NB4 (cell line): ENCODE results near the gene CCDC136.

Source experiments
- DNase-seq: peaks from one replicate; pipeline ENCODE4 v3.0.0; 2010; ENCODE audit warnings: low read depth
- H3K4me3 ChIP-seq: one replicate; pipeline ENCODE4 v1.5.1; 2011; ENCODE audit warnings: mild to moderate bottlenecking, low read depth, low read length, moderate library complexity
- MYC ChIP-seq: IDR thresholded peaks from 2 replicates; pipeline ENCODE4 v1.6.1; 2011; ENCODE audit warnings: low read depth, low read length
- POLR2A ChIP-seq: IDR thresholded peaks from 2 replicates; pipeline ENCODE4 v1.6.1; 2011; ENCODE audit warnings: mild to moderate bottlenecking; ENCODE audit not compliant: insufficient read length; ENCODE audit errors: extremely low read depth
- TF ChIP-seq, protein P1 (sequence below): IDR thresholded peaks from one replicate; pipeline ENCODE4 v1.5.1; 2012; ENCODE audit warnings: low read depth, low read length
- TF ChIP-seq, protein P2 (sequence below): IDR thresholded peaks from 2 replicates; pipeline ENCODE4 v1.6.1; 2011; ENCODE audit warnings: low read depth, low read length

CCDC136 gene

DNA sequence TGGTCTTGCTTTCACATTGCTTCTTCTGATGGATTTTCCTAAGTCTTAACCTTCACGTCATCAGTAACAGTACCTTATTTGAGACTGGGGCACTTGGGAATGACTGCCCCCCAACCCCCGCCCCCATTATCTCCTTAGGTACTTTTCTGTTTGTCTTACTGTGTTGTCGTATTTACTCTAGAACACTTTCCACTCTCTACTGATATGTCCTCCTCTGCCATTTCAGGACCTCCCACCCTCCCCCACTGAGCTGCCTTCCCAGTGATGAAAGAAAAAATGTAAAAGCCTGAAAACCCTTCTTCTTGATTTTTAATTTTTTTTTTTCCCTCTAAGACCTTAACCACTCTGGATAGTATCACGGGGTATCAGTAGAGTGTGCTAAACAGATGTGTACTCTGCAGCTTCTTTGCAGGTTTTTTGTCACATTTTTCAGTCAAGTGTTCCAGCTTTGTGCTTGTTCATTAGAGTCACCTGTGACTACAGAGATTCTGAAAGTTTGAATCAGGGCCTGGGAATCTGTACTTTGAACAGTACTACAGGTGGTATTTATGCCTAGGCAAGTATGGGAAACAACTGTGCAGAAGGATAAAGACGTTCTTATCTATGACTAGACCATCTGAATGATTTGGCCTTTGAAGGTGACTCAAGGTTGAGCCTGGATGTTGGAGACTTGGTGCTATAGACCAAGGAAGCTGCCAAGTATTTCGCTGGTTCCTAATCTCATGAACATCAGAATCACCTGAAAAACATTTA, 44.3 kb upstream of the CCDC136 start:
- TF ChIP-seq, protein P1, sequence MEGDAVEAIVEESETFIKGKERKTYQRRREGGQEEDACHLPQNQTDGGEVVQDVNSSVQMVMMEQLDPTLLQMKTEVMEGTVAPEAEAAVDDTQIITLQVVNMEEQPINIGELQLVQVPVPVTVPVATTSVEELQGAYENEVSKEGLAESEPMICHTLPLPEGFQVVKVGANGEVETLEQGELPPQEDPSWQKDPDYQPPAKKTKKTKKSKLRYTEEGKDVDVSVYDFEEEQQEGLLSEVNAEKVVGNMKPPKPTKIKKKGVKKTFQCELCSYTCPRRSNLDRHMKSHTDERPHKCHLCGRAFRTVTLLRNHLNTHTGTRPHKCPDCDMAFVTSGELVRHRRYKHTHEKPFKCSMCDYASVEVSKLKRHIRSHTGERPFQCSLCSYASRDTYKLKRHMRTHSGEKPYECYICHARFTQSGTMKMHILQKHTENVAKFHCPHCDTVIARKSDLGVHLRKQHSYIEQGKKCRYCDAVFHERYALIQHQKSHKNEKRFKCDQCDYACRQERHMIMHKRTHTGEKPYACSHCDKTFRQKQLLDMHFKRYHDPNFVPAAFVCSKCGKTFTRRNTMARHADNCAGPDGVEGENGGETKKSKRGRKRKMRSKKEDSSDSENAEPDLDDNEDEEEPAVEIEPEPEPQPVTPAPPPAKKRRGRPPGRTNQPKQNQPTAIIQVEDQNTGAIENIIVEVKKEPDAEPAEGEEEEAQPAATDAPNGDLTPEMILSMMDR, result no peak
- TF ChIP-seq, protein P2, sequence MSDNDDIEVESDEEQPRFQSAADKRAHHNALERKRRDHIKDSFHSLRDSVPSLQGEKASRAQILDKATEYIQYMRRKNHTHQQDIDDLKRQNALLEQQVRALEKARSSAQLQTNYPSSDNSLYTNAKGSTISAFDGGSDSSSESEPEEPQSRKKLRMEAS, result no peak
- TF ChIP-seq MYC (no peak), POLR2A (no peak)
- no peak for DNase-seq
- no peak overlapping the region for H3K4me3 ChIP-seq

DNA sequence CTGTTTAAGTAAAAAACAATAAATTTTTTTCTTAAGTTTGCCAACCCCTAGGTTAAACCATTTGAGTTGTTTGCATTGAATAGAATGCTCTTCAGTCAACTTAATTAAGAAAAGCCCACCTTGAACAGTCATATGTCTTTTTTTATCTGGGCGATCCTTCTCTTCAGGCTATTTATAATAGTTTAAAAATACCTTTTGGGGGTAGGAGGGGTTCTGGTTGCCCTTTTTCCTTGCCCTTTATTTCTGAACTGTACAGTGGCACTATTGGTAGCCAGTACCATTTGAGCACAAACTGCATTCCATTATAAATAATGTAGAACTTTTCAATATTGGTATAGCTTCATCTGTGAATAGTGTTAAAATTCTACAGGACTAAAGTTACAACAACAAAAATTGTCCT, 39.5 kb upstream of the CCDC136 start:
- no peak overlapping the region for H3K4me3 ChIP-seq
- TF ChIP-seq, protein P1, result no peak
- TF ChIP-seq MYC (no peak), POLR2A (no peak)
- TF ChIP-seq, protein P2, result no peak
- DNase-seq, result no peak

DNA sequence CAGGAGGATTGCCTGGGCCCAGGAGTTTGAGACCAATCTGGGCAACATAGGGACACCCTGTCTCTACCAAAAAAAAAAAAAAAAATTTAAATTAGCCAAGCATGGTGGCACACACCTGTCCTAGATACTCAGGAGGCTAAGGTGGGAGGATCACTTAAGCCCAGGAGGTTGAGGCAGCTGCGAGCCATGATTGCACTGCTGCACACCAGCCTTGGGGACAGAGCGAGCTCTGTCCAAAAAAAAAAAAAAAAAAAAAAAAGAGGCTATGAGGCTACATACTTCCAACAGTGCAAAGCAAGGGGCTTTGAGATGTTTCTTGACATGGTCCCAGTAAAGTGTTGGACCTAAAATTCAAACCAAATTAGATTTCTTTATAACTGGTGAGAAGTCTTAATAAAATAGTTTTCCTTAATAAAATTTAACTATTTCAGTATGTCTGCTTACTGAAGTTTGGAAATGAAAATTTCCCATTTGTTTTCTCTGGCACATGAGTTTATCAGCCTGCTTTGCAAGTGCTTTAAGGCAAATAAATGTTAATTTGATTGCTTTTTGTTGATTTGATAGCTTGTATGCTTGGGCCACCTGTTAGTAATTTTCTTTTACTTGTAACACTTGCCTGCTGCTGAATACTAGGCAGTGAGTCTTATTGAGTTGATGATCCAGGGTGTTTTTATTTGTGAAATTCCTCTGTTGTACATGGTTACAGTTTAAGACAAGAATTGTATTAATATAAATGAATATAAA, 36.5 kb upstream of the CCDC136 start:
- TF ChIP-seq, protein P2, result no peak
- TF ChIP-seq POLR2A (no peak), MYC (no peak)
- TF ChIP-seq, protein P1, result no peak
- no peak for DNase-seq
- H3K4me3 ChIP-seq, result no peak overlapping the region

DNA sequence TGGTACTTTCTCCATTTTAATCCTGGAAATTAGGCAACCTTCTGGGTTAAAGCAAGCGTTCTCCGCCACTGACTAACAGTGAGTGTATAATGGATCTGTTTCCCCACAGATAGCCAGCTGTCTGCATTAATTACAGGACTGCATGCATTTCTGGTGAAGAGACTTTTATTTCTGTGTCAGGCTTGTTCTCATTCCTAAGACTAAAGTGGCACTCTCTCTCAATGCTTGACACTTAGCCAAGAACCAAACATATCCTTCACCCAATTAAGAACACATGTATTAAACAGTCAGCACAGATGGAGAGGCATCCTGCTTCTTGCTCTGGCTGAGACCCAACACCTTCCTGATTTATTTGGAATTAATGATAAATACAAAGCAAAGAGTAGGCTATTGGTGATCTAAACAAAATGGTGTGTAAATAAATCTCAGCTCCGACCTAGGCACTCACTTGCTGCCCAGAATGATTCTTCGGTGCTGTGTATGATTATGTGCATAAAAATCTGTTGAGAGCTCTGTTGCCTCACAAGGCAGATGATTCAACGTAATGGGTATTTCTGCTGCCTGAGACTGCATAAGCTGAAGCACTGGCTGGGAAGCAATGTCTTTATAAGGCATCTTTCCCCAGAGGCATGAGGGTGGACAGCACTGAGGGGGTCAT, 35.8 kb upstream of the CCDC136 start:
- H3K4me3 ChIP-seq, result no peak overlapping the region
- DNase-seq, result no peak
- TF ChIP-seq, protein P1, result no peak
- no peak for TF ChIP-seq POLR2A
- TF ChIP-seq, protein P2, result no peak
- no peak for TF ChIP-seq MYC

DNA sequence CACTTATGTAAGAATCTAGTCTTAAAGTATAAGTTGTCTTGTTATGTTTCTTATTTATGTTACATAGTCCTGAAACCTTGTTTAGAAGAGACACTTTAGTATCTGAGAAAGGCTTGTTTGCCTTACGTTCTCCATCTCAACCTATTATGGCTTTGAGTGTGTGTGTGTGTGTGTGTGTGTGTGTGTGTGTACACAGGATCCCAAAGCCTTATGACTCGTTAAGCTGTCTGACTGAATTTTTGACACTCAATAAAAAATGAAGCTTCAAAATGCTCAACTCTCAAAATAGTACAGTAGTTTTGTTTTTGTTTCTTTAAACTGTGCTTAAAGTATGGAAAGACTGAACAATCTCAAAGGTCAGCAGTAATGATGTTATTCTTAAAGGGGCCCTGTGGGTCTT, 34.6 kb upstream of the CCDC136 start:
- TF ChIP-seq POLR2A, result no peak
- TF ChIP-seq, protein P1, result no peak
- TF ChIP-seq, protein P2, result no peak
- TF ChIP-seq MYC, result no peak
- no peak for DNase-seq
- no peak overlapping the region for H3K4me3 ChIP-seq
